Measurements from ENCODE around the gene RIOK1.

The RIOK1 gene

DNA sequence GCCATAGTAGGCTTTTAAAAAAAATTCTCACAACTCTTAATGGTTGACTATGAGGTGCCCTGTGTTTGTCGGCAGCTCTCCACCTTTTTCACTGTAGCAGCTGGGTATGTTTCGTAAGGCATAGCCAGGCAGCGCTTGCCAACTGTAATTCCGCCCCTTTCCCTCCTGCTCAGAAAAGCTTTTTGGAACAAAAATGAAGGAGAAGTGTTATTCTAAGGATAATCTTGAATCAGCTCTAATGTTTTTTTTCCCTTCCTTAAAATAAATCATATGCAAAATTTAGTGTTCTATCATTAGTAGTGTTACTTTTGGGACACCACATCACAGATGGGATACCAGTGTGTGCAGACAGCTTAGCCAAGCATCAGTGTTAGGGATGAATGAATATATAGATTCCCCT, 21.2 kb downstream of the RIOK1 start:
- DNase-seq, result no peak

DNA sequence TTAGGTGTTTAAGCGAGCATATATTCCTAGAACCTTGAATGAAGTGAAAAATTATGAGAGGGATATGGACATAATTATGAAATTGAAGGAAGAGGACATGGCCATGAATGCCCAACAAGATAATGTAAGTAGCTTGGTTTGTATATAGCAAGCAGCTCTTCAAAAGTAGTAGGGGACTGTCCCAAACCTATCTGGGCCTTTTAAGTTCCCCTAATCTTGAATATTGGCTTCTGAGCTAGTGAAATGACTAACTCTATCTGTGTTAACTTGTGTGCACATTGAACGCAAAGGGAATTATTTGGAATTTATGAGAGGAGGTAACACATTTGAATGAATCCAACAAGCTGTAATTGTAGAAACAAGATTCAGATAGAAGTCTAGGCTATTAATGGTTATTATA, 21.7 kb downstream of the RIOK1 start:
- no peak for DNase-seq

- no peak for DNase-seq
Measured at GRCh38 chr6:7413151-7413823, 23.7 kb downstream of the RIOK1 start.

DNA sequence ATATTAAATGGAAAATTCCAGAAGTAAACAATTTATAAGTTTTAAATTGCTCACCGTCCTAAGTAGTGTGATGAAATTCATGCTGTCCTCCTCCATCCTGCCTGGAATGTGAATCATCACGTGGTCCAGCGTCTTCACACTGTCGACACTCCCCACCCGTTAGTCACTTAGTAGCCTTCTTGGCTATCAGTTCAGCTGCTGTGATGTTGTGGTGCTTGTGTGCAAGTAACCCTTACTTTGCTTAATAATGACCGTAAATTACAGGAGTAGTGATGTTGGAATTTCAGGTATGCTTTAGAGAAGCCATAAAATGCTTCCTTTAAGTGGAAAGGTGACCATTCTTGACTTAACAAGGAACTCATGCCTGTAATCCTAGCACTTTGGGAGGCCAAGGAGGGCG, 25.2 kb downstream of the RIOK1 start:
- no peak for DNase-seq

- DNase-seq, result no peak
Measured at GRCh38 chr6:7417684-7418083, 28.1 kb downstream of the RIOK1 start.

GRCh38 chr6:7418238-7418905, 28.8 kb downstream of the RIOK1 start:
- DNase-seq, result no peak

DNA sequence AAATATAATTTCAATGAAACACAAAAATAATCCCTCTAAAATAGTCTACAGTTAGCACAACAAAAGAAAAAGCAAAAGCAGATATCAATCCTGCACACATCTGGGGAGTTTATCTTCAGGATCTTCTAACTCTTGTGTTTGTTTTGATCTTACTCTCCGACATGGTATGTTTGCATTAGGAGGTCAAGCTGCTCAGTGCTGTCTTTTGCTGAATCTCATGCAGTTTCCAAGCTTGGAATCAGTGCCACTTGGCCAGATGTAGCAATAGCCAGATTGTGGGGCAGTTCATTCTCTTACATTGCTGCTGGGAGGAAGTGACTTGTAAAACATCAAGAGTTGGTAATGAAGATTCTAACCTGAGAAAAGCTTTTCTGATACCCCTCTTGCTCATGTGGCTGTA, 29.5 kb downstream of the RIOK1 start:
- DNase-seq, result no peak

GRCh38 chr6:7421066-7421465, 31.5 kb downstream of the RIOK1 start:
- DNase-seq, result no peak

GRCh38 chr6:7424058-7424457, 34.5 kb downstream of the RIOK1 start:
- DNase-seq, result no peak

DNA sequence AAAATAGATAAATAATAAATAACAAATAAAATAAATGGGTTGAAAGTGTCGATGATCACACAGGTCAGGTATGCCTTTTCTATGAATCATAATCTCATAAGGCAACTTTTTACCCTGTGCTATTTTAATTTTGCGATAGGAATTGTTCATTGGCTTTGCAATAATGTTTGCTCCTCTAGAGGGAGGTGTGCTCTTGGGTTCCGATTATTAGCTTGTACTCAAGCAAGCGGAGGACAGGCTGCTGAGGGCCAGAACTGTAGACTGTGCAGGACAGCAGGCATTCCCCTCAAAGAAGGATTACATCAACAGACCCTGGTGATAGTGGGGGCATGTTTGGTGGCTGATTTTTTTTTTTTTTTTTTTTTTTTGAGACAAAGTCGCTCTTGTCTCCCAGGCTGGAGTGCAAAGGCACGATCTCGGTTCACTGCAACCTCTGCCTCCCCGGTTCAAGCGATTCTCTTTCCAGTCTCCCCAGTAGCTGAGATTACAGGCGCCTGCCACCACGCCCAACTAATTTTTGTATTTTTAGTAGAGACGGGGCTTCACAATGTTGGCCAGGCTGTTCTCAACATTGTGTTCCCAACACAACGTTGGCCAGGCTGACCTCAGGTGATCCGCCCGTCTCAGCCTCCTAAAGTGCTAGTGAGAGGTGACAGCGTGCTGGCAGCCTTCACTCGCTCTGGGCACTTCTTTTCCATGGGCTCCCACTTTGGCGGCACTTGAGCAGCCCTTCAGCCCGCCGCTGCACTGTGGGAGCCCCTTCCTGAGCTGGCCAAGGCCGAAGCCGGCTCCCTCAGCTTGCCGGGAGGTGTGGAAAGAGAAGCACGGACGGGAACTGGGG, 35.6 kb downstream of the RIOK1 start:
- DNase-seq, result peak; percentile 23

GRCh38 chr6:7425808-7426190, 36.2 kb downstream of the RIOK1 start:
- no peak for DNase-seq

DNA sequence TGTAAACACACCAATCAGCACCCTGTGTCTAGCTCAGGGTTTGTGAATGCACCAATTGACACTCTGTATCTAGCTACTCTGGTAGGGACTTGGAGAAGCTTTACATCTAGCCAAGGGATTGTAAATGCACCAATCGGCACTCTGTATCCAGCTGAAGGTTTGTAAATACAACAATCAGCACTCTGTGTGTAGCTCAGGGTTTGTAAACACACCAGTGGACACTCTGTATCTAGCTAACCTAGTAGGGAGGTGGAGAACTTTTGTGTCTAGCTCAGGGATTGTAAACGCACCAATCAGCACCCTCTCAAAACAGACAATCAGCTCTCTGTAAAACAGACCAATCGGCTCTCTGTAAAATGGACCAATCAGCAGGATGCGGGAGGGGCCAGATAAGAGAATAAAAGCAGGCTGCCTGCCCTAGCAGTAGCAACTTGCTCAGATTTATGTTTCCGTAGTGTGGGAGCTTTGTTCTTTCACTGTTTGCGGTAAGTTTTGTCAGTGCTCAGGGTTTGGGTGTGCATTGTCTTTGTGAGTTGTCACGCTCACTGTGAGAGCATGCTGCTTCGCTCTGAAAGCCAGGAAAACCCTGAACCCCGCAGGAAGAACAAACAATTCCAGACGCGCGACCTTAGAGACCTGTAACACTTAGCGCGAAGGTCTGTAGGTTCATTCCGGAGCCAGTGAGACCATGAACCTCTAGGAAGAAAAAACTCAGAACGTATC, 37.0 kb downstream of the RIOK1 start:
- DNase-seq, result no peak

DNA sequence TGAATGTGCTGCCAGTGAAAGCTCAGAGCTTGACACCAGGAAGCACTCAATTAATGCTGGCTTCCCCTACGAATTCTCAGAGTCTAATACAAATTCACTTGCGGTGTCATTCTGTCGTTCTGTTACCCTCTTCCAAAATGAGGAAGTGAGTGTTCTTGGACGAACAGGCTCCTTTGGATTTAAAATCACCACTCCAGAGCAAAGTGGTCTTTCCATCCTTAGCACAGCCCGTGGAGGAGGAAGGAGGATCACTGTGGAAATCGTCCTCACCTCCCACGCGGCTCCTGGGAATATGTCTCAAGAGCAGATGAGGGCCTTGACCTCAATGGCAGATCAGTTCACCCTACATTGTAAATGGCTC, 41.7 kb downstream of the RIOK1 start:
- no peak for DNase-seq

DNA sequence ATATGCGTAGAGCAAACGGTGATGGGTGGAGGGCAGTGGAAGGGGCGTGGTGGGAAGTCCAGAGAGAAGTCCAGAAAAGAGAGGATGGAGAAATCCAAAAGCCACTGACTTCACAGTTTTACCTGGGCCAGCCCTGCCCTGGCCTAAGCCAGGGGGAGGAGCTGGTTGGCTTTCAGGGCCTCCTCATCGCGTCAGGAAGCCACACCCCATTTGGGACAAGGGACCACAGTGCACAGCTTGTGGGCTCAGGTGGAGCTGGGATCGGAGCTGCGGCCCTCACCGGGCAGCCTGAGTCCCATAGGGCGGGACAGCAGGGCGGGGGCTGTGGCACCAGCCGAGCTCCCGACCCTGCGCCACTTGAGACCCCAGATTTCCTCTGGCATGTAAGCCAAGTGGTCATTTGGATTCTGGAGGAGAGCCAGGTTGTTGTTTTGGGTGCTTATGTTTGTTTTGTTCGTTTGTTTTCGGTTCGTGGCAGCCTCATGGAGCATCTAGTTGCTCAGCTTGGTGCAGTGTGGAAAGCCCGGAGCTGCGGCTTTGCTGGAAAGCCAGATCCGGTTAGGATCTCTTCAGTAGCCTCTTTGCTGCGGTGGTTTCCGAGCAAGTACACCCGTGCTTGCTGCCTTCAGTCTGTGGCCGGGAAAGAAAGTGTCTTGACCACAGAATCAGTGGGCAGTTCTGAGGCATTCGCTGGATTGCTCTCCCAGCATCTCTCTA, 42.2 kb downstream of the RIOK1 start:
- DNase-seq, result no peak

GRCh38 chr6:7432391-7433120, 42.9 kb downstream of the RIOK1 start:
- peak; percentile 36 for DNase-seq

DNA sequence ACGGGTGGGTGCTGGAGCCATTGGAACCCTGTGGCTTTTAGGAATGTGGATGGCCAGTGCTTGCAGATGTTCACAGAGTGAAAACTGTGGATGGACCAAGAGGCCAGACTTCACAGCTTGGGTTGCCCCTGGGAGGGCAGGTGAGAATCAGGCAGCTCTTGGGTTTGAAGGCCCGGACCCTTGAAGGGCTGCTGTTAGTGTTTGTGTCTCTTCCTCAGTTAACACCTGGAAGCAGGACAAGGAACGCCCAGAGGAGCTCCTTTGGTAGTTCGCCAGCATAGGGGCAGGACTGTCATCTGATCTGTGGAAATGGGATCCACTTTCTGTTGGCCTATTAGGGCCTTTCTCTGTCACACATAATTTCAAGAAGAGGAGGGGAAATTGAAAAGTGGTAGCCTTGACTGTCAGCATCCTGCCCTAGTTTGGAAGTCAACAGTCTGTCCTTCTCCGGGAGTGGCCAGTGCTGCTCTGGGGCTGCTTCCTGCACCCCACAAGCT, 43.6 kb downstream of the RIOK1 start:
- DNase-seq, result peak; percentile 82

- no peak for DNase-seq
Measured at GRCh38 chr6:7434672-7435071, 45.1 kb downstream of the RIOK1 start.

DNA sequence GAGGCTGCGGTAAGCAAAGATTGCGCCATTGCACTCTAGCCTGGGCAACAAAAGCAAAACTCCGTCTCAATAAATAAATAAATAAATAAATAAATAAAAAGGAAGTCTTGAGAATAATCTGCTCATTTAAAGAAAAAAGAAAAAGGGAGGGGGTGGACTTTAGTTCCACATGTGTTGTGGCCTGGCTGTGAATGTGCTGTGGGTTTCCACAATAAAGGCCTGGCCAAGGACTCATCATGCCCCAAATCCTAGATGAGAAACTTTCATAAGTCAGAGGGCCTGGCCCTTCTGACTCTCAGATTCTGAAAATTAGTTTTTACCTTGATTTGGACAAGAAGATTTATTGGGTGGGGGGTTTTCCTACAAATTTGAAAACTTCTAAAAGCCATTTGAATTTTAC, 48.4 kb downstream of the RIOK1 start:
- DNase-seq, result no peak

GRCh38 chr6:7439228-7439627, 49.6 kb downstream of the RIOK1 start:
- no peak for DNase-seq

DNA sequence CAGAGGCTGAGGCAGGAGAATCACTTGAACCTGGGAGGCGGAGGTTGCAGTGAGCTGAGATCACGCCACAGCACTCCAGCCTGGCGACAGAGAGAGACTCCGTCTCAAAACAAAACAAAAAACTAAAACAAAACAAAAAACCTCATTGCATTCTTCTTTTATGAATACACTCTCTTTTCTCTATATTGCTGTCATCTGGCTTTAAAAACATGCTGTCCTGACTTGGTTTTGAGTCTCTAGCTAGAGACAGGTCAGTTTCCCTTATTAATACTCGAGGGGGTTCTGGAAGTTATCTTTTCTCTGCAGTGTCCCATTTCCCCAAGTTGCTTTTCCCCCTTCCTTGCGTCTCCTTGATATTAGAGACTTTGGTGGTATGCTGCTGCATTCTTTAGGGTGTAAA, 50.9 kb downstream of the RIOK1 start:
- DNase-seq, result no peak

GRCh38 chr6:7441048-7441775, 51.6 kb downstream of the RIOK1 start:
- no peak for DNase-seq
